A673 (cell line): ENCODE results near the gene MS4A2. TPM values are rescaled to one million over a fixed set of nuclear protein-coding genes. Genes with fewer than 3 reads are reported as not detected.

Source experiments
- BruUV-seq: library from RNA; stranded (reverse); fragments of 400-500 nt; replicated peaks from 2 replicates; lab custom pipeline; 2021; lab: Mats Ljungman, UMichigan
- CTCF ChIA-PET: fragments of 300-600 bp; sonication (Branson Sonifier 250); formaldehyde crosslinking; loops from one replicate; lab custom pipeline; 2022; ENCODE audit warnings: antibody characterized with exemption; lab: Charles Lee
- POLR2A ChIA-PET: fragments of 300-600 bp; sonication (Branson Sonifier 250); formaldehyde crosslinking; loops from one replicate; lab custom pipeline; 2022; ENCODE audit warnings: antibody characterized with exemption; ENCODE audit not compliant: low non-redundant PET; lab: Charles Lee
- DNase-seq: peaks from one replicate; pipeline ENCODE4 v3.0.0-alpha.2; 2015; ENCODE audit warnings: low spot score
- H3K27ac ChIP-seq: fragments of 200-600 bp; sonication (generic); 2 replicates; pipeline ENCODE4 v1.5.1; 2016; ENCODE audit warnings: mixed run types, low read depth, mild to moderate bottlenecking, mixed read lengths, antibody characterized with exemption, low read length; ENCODE audit not compliant: poor library complexity, severe bottlenecking
- H3K27me3 ChIP-seq: fragments of 200-600 bp; sonication (generic); replicated peaks from 2 replicates; pipeline ENCODE4 v1.6.1; 2017; ENCODE audit warnings: mixed run types, low read depth, mild to moderate bottlenecking, mixed read lengths, antibody characterized with exemption, low read length; ENCODE audit not compliant: insufficient read depth, poor library complexity
- H3K36me3 ChIP-seq: fragments of 200-600 bp; sonication (generic); 2 replicates; pipeline ENCODE4 v1.6.1; 2016; ENCODE audit warnings: mixed run types, mild to moderate bottlenecking, mixed read lengths, antibody characterized with exemption, low read length; ENCODE audit not compliant: insufficient read depth, poor library complexity, severe bottlenecking
- H3K4me1 ChIP-seq: fragments of 200-600 bp; sonication (generic); 2 replicates; pipeline ENCODE4 v1.6.1; 2017; ENCODE audit warnings: mixed run types, mild to moderate bottlenecking, mixed read lengths, antibody characterized with exemption, low read length; ENCODE audit not compliant: insufficient read depth, poor library complexity, severe bottlenecking
- H3K4me3 ChIP-seq: fragments of 200-600 bp; sonication (generic); 2 replicates; pipeline ENCODE4 v1.5.1; 2016; ENCODE audit warnings: low read depth, mixed run types, mild to moderate bottlenecking, mixed read lengths, low read length; ENCODE audit not compliant: poor library complexity, severe bottlenecking
- H3K9me3 ChIP-seq: fragments of 200-600 bp; sonication (generic); 2 replicates; pipeline ENCODE4 v1.6.1; 2016; ENCODE audit warnings: mixed run types, low read depth, mild to moderate bottlenecking, mixed read lengths, antibody characterized with exemption, low read length; ENCODE audit not compliant: poor library complexity, severe bottlenecking
- EZH2 ChIP-seq: fragments of 200-600 bp; sonication (generic); IDR thresholded peaks from 2 replicates; pipeline ENCODE4 v1.6.1; 2017; ENCODE audit warnings: borderline replicate concordance, low read depth, mild to moderate bottlenecking, mixed read lengths, antibody characterized with exemption, low read length; ENCODE audit not compliant: poor library complexity, severe bottlenecking
- intact Hi-C: fragments of 100-400 bp; cut with micrococcal nuclease; formaldehyde crosslinking; loops from one replicate; pipeline ENCODE4 v1.10.0; 2022; ENCODE audit not compliant: unreplicated experiment
- total RNA-seq: library from RNA; stranded (reverse); gene quantifications from 2 replicates; pipeline ENCODE4 v1.2.3, GENCODE V29; 2021
- TF ChIP-seq, protein P1 (sequence below): fragments of 300-800, 200-600 bp; sonication (generic); conservative IDR thresholded peaks from 2 replicates; pipeline ENCODE4 v1.5.1; 2017; ENCODE audit warnings: low read depth, mild to moderate bottlenecking, antibody characterized with exemption, low read length, moderate library complexity, mixed read lengths

MS4A2 gene
- total RNA-seq, 1 experiment from 2014 or later, result not detected

DNA sequence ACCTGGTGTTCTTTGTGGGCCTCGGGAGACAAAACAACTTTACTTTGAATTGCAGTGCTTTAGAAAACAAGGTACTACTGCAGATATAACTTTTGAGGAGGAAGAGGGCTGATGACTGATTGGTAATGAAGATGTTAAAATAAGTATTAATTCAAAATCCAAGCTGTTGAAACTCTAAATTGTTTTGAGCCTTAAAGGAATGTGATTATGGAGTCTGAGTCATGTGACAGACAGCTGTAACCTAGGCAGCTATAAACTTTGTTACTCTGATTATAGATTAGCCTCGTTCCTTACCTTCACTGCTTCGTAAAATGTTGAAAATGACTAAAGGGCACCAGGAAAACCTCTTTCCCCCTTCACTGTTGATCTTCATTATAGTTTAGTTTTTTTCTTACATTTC, 43.4 kb downstream of the MS4A2 start:
- BruUV-seq, result no TSS peak
- Histone ChIP-seq H3K4me3 (no peak overlapping the region), H3K36me3 (no peaks in the 10 kb centered on the region), H3K27ac (no peak overlapping the region), H3K4me1 (no peaks in the 10 kb centered on the region), H3K27me3 (no peaks in the 10 kb centered on the region), H3K9me3 (no peaks in the 10 kb centered on the region)
- ChIA-PET POLR2A (no interaction called here), CTCF (no interaction called here)
- DNase-seq, result no peak
- TF ChIP-seq, protein P1, sequence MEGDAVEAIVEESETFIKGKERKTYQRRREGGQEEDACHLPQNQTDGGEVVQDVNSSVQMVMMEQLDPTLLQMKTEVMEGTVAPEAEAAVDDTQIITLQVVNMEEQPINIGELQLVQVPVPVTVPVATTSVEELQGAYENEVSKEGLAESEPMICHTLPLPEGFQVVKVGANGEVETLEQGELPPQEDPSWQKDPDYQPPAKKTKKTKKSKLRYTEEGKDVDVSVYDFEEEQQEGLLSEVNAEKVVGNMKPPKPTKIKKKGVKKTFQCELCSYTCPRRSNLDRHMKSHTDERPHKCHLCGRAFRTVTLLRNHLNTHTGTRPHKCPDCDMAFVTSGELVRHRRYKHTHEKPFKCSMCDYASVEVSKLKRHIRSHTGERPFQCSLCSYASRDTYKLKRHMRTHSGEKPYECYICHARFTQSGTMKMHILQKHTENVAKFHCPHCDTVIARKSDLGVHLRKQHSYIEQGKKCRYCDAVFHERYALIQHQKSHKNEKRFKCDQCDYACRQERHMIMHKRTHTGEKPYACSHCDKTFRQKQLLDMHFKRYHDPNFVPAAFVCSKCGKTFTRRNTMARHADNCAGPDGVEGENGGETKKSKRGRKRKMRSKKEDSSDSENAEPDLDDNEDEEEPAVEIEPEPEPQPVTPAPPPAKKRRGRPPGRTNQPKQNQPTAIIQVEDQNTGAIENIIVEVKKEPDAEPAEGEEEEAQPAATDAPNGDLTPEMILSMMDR, result no peak
- no peak for TF ChIP-seq EZH2
- intact Hi-C loops, result loop anchor here (2.0 kb wide), 1 partner anchor 309 kb away; no protein-coding TSS in a partner anchor

DNA sequence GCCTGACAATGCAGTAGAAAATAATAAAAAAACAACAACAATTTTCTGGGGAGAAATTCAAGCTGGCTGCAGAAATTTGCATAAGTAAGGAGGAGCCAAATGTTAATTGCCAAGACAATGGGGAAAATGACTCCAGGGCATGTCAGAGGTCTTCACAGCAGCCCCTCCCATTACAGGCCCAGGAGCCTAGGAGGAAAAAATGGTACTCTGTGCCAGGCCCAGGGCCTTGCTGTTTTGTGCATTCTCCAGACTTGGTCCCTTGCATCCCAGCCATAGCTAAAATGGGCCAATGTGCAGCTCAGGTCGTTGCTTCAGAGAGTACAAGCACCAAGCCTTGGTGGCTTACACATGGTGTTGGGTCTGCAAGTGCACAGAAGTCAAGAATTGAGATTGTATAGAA, 45.5 kb downstream of the MS4A2 start:
- intact Hi-C loops, result no loop called here
- Histone ChIP-seq H3K27me3 (no peaks in the 10 kb centered on the region), H3K4me1 (no peaks in the 10 kb centered on the region), H3K27ac (no peak overlapping the region), H3K36me3 (no peaks in the 10 kb centered on the region), H3K9me3 (no peaks in the 10 kb centered on the region), H3K4me3 (no peak overlapping the region)
- BruUV-seq, result no TSS peak
- TF ChIP-seq EZH2, result no peak
- TF ChIP-seq, protein P1, result no peak
- no peak for DNase-seq
- ChIA-PET POLR2A (no interaction called here), CTCF (no interaction called here)

- intact Hi-C loops, result no loop called here
- BruUV-seq, result no TSS peak
- CTCF ChIA-PET, result no interaction called here
Measured at GRCh38 chr11:60143768-60144167, 55.3 kb downstream of the MS4A2 start.

More at GRCh38 chr11:60143768-60144167, 55.3 kb downstream of the MS4A2 start:
- no peak overlapping the region for H3K27ac ChIP-seq
- POLR2A ChIA-PET, result no interaction called here
- DNase-seq, result no peak
- no peaks in the 10 kb centered on the region for H3K9me3 ChIP-seq
- TF ChIP-seq, protein P1, result no peak
- TF ChIP-seq EZH2, result no peak
- H3K4me1 ChIP-seq, result no peaks in the 10 kb centered on the region
- peaks cover 21% of the 10 kb centered on the region for H3K27me3 ChIP-seq
- H3K4me3 ChIP-seq, result no peak overlapping the region
- no peaks in the 10 kb centered on the region for H3K36me3 ChIP-seq
